ENCODE measurements around the gene RGS17. TPM values are rescaled to one million over a fixed set of nuclear protein-coding genes. Genes with fewer than 3 reads are reported as not detected.
A peak's percentile ranks its signal among the peaks of the same experiment; 100 is the strongest.

The RGS17 gene
- total RNA-seq, 4 donors from 2014 or later, result 0.55 to 0.79 TPM; not detected in 2

DNA sequence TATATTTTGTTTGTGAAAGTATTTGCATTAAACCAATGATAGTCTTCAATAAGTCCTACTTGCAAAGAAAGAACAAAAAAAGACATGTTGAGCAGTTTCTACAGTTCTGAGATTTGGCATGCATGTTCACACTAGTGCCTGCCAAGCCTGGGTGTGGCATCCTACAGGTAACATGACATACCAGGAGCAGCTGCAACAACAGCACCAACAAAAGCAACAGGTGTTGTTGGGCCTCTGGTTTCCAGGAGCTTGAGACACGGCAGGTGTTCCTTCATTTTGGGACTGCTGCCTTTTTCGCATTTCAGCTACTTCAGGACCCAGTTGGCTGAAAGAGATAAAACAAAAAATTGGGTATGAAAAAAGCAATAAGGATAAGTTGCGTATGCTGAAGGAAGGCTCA, 87.4 kb downstream of the RGS17 start:
- Histone ChIP-seq H3K27ac (peak overlapping the region; percentile 8 to 57 (median 42)), H3K36me3 (no peaks in the 10 kb centered on the region), H3K27me3 (no peaks in the 10 kb centered on the region), H3K9me3 (no peaks in the 10 kb centered on the region), H3K4me3 (no peak overlapping the region), H3K4me1 (peaks cover 0 to 18% (median 0%) of the 10 kb centered on the region in 4 donors)
- in situ Hi-C loops (cut with MboI; ENCODE audit: low pct_ligation_motif_present in 1 of 4, low pct_unique_long_range_greater_than_20kb in 1 of 4, low sequenced_read_pairs in 3 of 4), result loop anchor here in 3 of 4 donors (25.0 kb wide), 2 partner anchors 444 to 469 kb away; no protein-coding TSS in a partner anchor
- WGBS, 2 donors (ENCODE audit: low coverage in 1 of 2), result 47 to 52% methylated on average over 3 of the region's 3 CpGs
- intact Hi-C loops (cut with DNase I; ENCODE audit: low total_unique reads), result no loop called here
- DNase-seq, result peak; percentile 66
- TF ChIP-seq EP300 (IDR thresholded peaks at IDR 0.05; ENCODE audit: low read depth) (no peak), POLR2AphosphoS5 (IDR thresholded peaks at IDR 0.05) (no peak), POLR2A (IDR thresholded peaks at IDR 0.05) (no peak)
- TF ChIP-seq, protein P1, sequence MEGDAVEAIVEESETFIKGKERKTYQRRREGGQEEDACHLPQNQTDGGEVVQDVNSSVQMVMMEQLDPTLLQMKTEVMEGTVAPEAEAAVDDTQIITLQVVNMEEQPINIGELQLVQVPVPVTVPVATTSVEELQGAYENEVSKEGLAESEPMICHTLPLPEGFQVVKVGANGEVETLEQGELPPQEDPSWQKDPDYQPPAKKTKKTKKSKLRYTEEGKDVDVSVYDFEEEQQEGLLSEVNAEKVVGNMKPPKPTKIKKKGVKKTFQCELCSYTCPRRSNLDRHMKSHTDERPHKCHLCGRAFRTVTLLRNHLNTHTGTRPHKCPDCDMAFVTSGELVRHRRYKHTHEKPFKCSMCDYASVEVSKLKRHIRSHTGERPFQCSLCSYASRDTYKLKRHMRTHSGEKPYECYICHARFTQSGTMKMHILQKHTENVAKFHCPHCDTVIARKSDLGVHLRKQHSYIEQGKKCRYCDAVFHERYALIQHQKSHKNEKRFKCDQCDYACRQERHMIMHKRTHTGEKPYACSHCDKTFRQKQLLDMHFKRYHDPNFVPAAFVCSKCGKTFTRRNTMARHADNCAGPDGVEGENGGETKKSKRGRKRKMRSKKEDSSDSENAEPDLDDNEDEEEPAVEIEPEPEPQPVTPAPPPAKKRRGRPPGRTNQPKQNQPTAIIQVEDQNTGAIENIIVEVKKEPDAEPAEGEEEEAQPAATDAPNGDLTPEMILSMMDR (IDR thresholded peaks at IDR 0.05), result no peak

DNA sequence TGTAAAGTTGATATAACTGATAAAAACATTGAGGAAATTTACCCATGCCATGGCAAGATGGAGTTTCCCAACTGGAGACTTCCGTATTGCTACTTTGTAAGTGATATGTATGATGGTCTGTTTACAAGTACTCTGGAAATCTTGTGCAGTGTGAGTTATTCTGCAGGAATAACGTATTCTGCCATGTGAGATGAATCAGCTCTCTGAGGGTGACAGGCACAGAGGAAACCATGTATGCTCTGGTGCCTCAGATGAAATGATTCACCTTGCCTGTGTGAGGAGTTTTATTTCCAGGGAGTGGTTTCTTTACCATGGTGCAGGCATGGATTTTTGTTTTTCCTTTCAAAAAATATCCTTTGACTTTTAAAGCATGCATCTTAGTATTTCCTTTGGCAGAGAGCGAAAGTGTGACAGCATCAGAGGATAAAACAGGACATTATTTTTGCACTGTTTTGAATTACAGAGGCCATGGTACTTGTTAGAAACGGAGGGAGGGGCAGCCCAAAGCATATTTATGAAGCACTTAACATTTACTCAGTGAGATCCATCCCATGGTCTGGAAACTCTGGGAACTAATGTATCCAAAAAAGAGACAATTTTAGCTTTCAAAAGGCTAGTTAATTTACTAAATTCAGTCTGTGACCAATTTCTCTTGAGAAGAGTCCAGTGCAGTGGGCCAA, 92.6 kb downstream of the RGS17 start:
- in situ Hi-C loops (cut with MboI; ENCODE audit: low pct_ligation_motif_present in 1 of 4, low pct_unique_long_range_greater_than_20kb in 1 of 4, low sequenced_read_pairs in 3 of 4), result loop anchor here in 3 of 4 donors (25.0 kb wide), 2 partner anchors 449 to 474 kb away; no protein-coding TSS in a partner anchor
- H3K36me3 ChIP-seq, result no peaks in the 10 kb centered on the region

DNA sequence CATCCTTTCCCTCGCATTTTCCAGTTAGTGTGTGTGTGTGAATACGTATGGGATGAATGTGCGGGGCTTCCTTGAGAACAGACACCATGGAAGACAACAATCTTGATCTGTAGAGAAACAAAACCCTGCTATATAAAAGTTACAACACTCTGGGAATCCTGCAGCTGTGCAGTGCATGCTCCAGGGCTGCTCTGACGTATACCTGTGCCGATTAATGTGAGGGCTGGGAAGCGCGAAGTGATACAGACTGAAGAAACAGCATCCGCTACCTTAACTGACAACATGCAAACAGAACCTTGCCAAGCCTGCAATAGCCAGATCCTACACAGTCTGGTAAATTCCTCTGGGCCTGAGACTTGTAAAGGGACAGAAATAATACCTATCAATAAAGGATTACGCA, 96.9 kb downstream of the RGS17 start:
- TF ChIP-seq POLR2AphosphoS5 (IDR thresholded peaks at IDR 0.05), result no peak
- no peak for TF ChIP-seq POLR2A (IDR thresholded peaks at IDR 0.05)
- TF ChIP-seq EP300 (IDR thresholded peaks at IDR 0.05; ENCODE audit: low read depth), result no peak
- TF ChIP-seq, protein P1 (IDR thresholded peaks at IDR 0.05), result no peak
- 89 to 98% methylated on average over 7 to 9 of the region's 9 CpGs for WGBS, 2 donors (ENCODE audit: low coverage in 1 of 2)
- intact Hi-C loops (cut with DNase I; ENCODE audit: low total_unique reads), result no loop called here

More for the DNA sequence above, 92.6 kb downstream of the RGS17 start:
- Histone ChIP-seq H3K27ac (no peak overlapping the region), H3K4me3 (no peak overlapping the region), H3K4me1 (peaks cover 0 to 1% (median 0%) of the 10 kb centered on the region in 4 donors), H3K27me3 (no peaks in the 10 kb centered on the region), H3K9me3 (no peaks in the 10 kb centered on the region)
- intact Hi-C loops (cut with DNase I; ENCODE audit: low total_unique reads), result no loop called here
- TF ChIP-seq POLR2A (IDR thresholded peaks at IDR 0.05), result no peak
- TF ChIP-seq POLR2AphosphoS5 (IDR thresholded peaks at IDR 0.05), result no peak
- TF ChIP-seq, protein P1 (IDR thresholded peaks at IDR 0.05), result no peak
- no peak for TF ChIP-seq EP300 (IDR thresholded peaks at IDR 0.05; ENCODE audit: low read depth)
- DNase-seq, result no peak
- 66 to 74% methylated on average over 2 to 4 of the region's 4 CpGs for WGBS, 2 donors (ENCODE audit: low coverage in 1 of 2)

DNA sequence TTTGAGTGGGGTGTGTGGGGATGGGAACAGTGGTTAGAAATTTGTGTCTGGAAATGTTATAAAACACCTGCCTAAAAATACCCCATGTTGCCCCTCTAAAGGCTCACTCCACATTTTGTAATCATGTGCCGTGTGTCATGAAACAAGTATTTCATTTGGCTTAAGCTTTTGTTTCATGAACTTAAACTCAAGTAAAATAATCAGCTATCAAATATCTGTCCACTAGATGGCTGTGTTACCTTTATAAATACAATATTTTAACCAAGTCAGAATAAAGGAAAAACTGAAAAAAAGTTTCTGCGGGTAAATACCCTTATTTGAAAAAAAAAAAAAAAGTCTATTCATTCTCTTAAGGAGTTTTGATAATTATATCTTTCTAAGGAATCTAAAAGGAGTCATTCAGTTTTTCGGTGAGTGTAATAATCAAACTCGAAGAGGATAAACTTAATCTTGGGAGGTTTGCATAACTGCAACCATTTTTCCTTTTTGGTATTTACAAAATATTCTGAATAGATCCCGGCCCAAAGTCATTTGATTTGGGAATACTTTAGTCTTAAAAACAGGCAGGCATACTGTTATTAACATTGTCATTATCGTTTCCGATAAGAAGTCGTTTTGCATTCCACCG, 98.7 kb downstream of the RGS17 start:
- H3K9me3 ChIP-seq, result no peaks in the 10 kb centered on the region
- H3K4me1 ChIP-seq, result peaks cover 0 to 9% (median 0%) of the 10 kb centered on the region in 4 donors
- no peaks in the 10 kb centered on the region for H3K27me3 ChIP-seq
- H3K4me3 ChIP-seq, result no peak overlapping the region
- H3K27ac ChIP-seq, result no peak overlapping the region
- 66 to 67% methylated on average over 9 of the region's 9 CpGs for WGBS, 2 donors (ENCODE audit: low coverage in 1 of 2)
- no peak for TF ChIP-seq POLR2A (IDR thresholded peaks at IDR 0.05)
- TF ChIP-seq, protein P1 (IDR thresholded peaks at IDR 0.05), result peak; percentile 29 to 52 (median 39)
- in situ Hi-C loops (cut with MboI; ENCODE audit: low pct_ligation_motif_present in 1 of 4, low pct_unique_long_range_greater_than_20kb in 1 of 4, low sequenced_read_pairs in 3 of 4) (loop anchor here in 3 of 4 donors (25.0 kb wide), 2 partner anchors 455 to 480 kb away; no protein-coding TSS in a partner anchor), intact Hi-C loops (cut with DNase I; ENCODE audit: low total_unique reads) (no loop called here)
- no peak for DNase-seq
- no peaks in the 10 kb centered on the region for H3K36me3 ChIP-seq

More for the DNA sequence above, 96.9 kb downstream of the RGS17 start:
- peaks cover 0 to 9% (median 0%) of the 10 kb centered on the region in 4 donors for H3K4me1 ChIP-seq
- no peak for DNase-seq
- in situ Hi-C loops (cut with MboI; ENCODE audit: low pct_ligation_motif_present in 1 of 4, low pct_unique_long_range_greater_than_20kb in 1 of 4, low sequenced_read_pairs in 3 of 4), result loop anchor here in 3 of 4 donors (25.0 kb wide), 2 partner anchors 453 to 478 kb away; no protein-coding TSS in a partner anchor
- H3K27me3 ChIP-seq, result no peaks in the 10 kb centered on the region
- H3K9me3 ChIP-seq, result no peaks in the 10 kb centered on the region
- H3K4me3 ChIP-seq, result no peak overlapping the region
- no peaks in the 10 kb centered on the region for H3K36me3 ChIP-seq
- H3K27ac ChIP-seq, result no peak overlapping the region

Measured in transverse colon (tissue), 4 donors.